Neural crest cell (in vitro differentiated cells): ENCODE data around the gene HOXD12. TPM values are rescaled to one million over a fixed set of nuclear protein-coding genes. Genes with fewer than 3 reads are reported as not detected.

Experiments used
- DNase-seq: peaks from one replicate; pipeline ENCODE4 v3.0.0; 2021; ENCODE audit warnings: low read depth, mixed read lengths, low spot score
- H3K27ac Mint-ChIP-seq: one replicate; pipeline ENCODE4 v1.8.0; 2021; ENCODE audit warnings: mild to moderate bottlenecking, mixed read lengths; ENCODE audit not compliant: unreplicated experiment
- H3K27me3 Mint-ChIP-seq: 2 replicates; pipeline ENCODE4 v1.8.0; 2021; ENCODE audit warnings: low read depth, mild to moderate bottlenecking, mixed read lengths
- H3K36me3 Mint-ChIP-seq: 2 replicates; pipeline ENCODE4 v1.8.0; 2021; ENCODE audit warnings: low read depth, mild to moderate bottlenecking, mixed read lengths
- H3K4me1 Mint-ChIP-seq: 2 replicates; pipeline ENCODE4 v1.8.0; 2021; ENCODE audit warnings: mixed read lengths
- H3K4me3 Mint-ChIP-seq: one replicate; pipeline ENCODE4 v1.8.0; 2021; ENCODE audit warnings: mild to moderate bottlenecking, mixed read lengths
- H3K9me3 Mint-ChIP-seq: 2 replicates; pipeline ENCODE4 v1.8.0; 2021; ENCODE audit warnings: mixed read lengths
- total RNA-seq: library from RNA; stranded (reverse); gene quantifications from 2 replicates; pipeline ENCODE4 v1.2.1, GENCODE V29; 2021
- TF ChIP-seq, protein P1 (sequence below): fragments of 200-600 bp; sonication (generic); conservative IDR thresholded peaks from 2 replicates; pipeline ENCODE4 v1.5.0; 2021; ENCODE audit warnings: antibody characterized with exemption, mild to moderate bottlenecking

The HOXD12 gene
- total RNA-seq, 1 donor from 2014 or later, result not detected

DNA sequence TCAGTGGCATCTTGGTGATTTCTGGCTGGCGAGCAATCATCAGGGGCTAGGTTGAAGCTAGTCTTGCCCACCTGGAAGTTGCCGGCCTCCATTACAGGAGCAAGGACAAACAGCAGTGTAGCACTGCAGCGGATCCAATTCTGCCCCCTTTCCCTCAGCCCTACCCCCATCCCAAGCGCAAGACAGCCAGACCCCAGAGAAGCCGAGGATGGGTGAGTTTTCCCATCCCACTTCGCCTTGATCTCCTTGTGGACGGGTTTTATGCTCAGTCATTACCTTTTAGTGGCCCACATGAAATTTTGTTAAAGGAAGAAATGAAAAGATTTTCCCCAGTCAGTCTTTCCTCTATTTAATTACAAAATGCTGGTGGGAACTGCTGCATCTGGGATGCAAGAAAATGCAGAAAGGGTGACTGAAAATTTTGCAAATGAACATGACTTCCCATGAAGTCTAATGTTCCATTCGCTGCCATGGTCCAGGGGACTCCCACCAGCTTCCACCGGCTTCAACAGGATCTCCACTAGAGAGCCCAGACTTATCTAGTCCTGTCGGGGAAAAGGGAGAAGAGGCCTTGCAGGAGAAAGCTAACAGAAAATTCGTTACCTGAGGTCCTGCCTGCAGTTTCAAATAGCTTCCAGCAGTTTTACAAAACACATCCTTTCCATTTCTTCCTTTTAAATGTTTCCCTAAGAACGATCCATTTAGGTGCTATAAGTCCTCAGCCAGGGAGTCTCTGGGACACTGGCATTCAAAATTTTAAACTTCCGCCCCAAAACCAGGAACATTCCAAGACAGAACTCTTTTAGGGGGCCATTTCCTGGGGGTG lies 21.0 kb downstream of the HOXD12 start:
- TF ChIP-seq, protein P1, sequence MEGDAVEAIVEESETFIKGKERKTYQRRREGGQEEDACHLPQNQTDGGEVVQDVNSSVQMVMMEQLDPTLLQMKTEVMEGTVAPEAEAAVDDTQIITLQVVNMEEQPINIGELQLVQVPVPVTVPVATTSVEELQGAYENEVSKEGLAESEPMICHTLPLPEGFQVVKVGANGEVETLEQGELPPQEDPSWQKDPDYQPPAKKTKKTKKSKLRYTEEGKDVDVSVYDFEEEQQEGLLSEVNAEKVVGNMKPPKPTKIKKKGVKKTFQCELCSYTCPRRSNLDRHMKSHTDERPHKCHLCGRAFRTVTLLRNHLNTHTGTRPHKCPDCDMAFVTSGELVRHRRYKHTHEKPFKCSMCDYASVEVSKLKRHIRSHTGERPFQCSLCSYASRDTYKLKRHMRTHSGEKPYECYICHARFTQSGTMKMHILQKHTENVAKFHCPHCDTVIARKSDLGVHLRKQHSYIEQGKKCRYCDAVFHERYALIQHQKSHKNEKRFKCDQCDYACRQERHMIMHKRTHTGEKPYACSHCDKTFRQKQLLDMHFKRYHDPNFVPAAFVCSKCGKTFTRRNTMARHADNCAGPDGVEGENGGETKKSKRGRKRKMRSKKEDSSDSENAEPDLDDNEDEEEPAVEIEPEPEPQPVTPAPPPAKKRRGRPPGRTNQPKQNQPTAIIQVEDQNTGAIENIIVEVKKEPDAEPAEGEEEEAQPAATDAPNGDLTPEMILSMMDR, result peak; percentile 18
- H3K27ac Mint-ChIP-seq, result no peak overlapping the region
- peaks cover 95% of the 10 kb centered on the region for H3K27me3 Mint-ChIP-seq
- no peaks in the 10 kb centered on the region for H3K4me1 Mint-ChIP-seq
- H3K4me3 Mint-ChIP-seq, result peak overlapping the region; percentile 67
- H3K9me3 Mint-ChIP-seq, result peaks cover 7% of the 10 kb centered on the region
- DNase-seq, result no peak
- H3K36me3 Mint-ChIP-seq, result peaks cover 7% of the 10 kb centered on the region

DNA sequence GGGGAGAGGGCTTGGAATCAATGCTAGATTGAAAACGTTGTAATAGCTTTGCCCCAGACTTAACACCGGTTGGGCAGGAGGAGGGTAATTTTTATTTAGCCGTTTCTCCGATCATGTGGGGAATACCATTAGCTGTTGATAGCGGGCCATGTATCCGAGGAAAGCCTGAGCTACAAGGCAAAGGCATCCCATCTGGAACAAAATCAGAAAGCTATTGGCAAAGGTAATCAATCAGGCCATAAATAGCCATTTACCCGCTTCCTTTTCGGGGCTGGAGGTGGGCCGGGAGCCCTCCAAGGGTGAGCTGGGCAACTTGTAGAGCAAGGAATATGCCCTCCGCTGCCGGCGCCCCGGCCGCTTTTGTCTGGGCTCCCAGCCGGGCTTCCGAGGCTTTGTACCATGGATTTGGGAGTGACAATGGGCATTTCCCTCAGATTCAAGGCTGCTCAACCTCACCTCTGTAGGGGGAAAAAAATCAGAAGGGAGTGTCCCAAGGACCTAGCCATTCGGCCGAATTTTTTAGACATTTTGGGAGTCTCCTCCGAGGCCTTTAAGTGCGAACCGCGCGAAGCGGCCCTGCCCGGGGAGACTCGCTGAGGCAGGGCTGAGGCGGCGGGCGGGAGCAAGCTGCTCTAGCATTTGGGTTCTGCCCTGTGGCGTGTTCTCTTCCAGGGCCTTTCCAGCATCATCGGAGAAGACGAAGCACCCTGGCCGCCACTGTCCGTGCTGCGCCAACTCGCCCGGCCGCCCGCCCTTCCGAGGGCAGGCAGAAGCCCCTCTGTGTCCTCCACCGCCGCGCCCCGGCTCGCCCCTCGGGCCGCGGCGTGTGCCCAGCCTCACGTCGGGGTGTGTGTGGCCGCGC lies 21.8 kb downstream of the HOXD12 start:
- no peaks in the 10 kb centered on the region for H3K4me1 Mint-ChIP-seq
- H3K27me3 Mint-ChIP-seq, result peaks cover 95% of the 10 kb centered on the region
- TF ChIP-seq, protein P1, result no peak
- H3K4me3 Mint-ChIP-seq, result peak overlapping the region; percentile 67
- H3K27ac Mint-ChIP-seq, result no peak overlapping the region
- no peak for DNase-seq
- peaks cover 6% of the 10 kb centered on the region for H3K9me3 Mint-ChIP-seq
- H3K36me3 Mint-ChIP-seq, result peaks cover 7% of the 10 kb centered on the region

DNA sequence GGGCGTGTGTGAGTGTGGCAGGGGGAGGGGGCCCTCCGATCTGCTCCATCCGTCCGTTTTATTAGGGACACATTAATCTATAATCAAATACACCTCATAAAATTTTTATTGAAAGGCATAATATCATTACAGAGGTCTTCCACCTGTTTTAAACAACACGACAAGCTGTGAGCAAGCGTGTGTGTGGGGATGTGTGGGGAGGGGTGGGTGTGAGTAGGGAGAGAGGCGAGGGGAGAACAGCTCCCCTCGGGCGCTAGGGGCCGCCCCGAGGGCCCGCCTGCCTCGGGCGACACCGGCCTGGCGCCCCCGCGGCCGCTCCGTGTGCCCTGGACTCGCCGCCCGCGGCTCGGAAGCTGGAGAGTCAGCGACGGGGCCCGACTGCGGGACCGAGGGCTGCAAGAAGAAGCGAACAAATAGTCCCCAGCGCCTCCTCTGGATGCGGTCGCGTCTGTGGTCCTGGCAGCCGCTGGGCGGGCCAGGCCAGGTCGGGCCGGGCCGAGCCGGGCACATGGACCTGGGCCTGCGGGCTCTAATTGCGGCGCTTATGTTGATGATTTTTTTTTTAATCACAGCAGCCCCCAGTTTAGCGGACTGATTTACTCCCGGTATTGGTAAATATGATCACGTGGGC lies 22.6 kb downstream of the HOXD12 start:
- Mint-ChIP-seq H3K36me3 (peaks cover 4% of the 10 kb centered on the region), H3K4me1 (no peaks in the 10 kb centered on the region), H3K4me3 (peak overlapping the region; percentile 73), H3K9me3 (no peaks in the 10 kb centered on the region), H3K27ac (no peak overlapping the region), H3K27me3 (peaks cover 95% of the 10 kb centered on the region)
- no peak for DNase-seq
- TF ChIP-seq, protein P1, result peak; percentile 11

DNA sequence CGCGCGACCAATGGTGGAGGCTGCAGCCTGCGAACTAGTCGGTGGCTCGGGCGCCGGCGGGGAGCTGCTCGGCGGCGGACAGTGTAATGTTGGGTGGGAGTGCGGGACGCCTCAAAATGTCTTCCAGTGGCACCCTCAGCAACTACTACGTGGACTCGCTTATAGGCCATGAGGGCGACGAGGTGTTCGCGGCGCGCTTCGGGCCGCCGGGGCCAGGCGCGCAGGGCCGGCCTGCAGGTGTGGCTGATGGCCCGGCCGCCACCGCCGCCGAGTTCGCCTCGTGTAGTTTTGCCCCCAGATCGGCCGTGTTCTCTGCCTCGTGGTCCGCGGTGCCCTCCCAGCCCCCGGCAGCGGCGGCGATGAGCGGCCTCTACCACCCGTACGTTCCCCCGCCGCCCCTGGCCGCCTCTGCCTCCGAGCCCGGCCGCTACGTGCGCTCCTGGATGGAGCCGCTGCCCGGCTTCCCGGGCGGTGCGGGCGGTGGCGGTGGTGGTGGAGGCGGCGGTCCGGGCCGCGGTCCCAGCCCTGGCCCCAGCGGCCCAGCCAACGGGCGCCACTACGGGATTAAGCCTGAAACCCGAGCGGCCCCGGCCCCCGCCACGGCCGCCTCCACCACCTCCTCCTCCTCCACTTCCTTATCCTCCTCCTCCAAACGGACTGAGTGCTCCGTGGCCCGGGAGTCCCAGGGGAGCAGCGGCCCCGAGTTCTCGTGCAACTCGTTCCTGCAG lies 23.3 kb downstream of the HOXD12 start, which contains the start of gene HOXD9:
TSS of gene HOXD9 (plus strand) at position 37 of the 728 bp plus-strand sequence. CDS start at position 87, 50 bp downstream.
- Mint-ChIP-seq H3K4me1 (no peaks in the 10 kb centered on the region), H3K9me3 (no peaks in the 10 kb centered on the region), H3K27ac (no peak within 1 kb of the TSS), H3K4me3 (peak within 1 kb of the TSS; percentile 73), H3K36me3 (peaks cover 4% of the 10 kb centered on the region), H3K27me3 (peaks cover 96% of the 10 kb centered on the region)
- DNase-seq, result no peak
- TF ChIP-seq, protein P1, result no peak
